ENCODE data around the gene TM4SF20. TPM values are rescaled to one million over a fixed set of nuclear protein-coding genes. Genes with fewer than 3 reads are reported as not detected.

The TM4SF20 gene
- total RNA-seq, 1 donor from 2014 or later: not detected

DNA sequence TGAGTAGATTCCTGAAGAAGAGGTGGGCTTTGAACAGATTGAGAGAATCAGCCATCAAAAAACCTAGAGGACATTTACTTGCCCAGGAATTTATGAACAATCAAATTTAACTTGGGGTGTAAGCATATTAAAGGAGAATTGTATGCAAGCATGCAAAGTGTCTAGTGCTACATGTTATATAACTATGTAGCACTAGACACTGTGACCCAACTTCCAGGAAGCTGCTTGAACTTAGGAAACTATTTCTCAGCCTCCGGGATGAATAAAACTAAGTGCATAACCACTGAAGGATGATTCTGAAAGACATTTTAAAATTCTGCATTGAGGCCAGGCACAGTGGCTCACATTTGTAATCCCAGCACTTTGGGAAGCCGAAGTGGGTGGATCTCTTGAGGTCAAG is 41.7 kb downstream of the TM4SF20 start:
- Histone ChIP-seq H3K36me3 (peaks cover 0 to 37% of the 10 kb centered on the region in 2 donors), H3K27ac (no peak overlapping the region), H3K27me3 (no peaks in the 10 kb centered on the region), H3K4me3 (no peak overlapping the region), H3K4me1 (no peaks in the 10 kb centered on the region), H3K9me3 (no peaks in the 10 kb centered on the region)
- TF ChIP-seq POLR2AphosphoS5 (IDR thresholded peaks at IDR 0.05; ENCODE audit: insufficient read depth in 1 of 2, low read depth in 1 of 2): no peak
- no peak for TF ChIP-seq CTCF (IDR thresholded peaks at IDR 0.05)
- TF ChIP-seq POLR2A (IDR thresholded peaks at IDR 0.05): no peak
- DNase-seq (ENCODE audit: extremely low spot score in 2 of 2): no peak
- intact Hi-C loops (cut with DNase I): no loop called here

DNA sequence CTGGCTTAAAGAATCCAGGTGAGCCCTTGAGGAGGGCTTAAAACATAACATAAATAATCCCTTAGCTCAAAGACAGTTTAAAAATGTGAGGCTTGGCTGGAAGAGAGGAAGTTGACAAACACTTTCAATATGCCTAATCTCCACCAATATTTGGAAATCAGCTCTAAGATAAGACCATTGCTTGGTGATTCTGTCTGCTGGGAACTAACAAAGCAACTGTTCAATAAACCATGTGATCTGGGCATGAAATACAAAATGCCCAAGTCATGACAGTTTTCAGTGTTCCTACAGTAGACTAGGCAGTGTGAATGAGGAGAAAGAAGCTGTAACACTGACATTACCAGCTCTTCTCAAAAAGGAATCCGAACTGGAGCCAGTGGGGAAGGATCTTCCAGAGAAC is 43.4 kb downstream of the TM4SF20 start:
- Histone ChIP-seq H3K27ac (no peak overlapping the region), H3K36me3 (peaks cover 0 to 26% of the 10 kb centered on the region in 2 donors), H3K9me3 (no peaks in the 10 kb centered on the region), H3K4me3 (no peak overlapping the region), H3K4me1 (no peaks in the 10 kb centered on the region), H3K27me3 (no peaks in the 10 kb centered on the region)
- no peak for DNase-seq (ENCODE audit: extremely low spot score in 2 of 2)
- intact Hi-C loops (cut with DNase I): no loop called here
- no peak for TF ChIP-seq CTCF (IDR thresholded peaks at IDR 0.05)
- TF ChIP-seq POLR2A (IDR thresholded peaks at IDR 0.05): no peak

GRCh38 chr2:227326783-227327182 is 52.3 kb downstream of the TM4SF20 start:
- no peaks in the 10 kb centered on the region for H3K27me3 ChIP-seq
- H3K36me3 ChIP-seq: no peaks in the 10 kb centered on the region
- no peaks in the 10 kb centered on the region for H3K9me3 ChIP-seq
- H3K4me1 ChIP-seq: peaks cover 23% of the 10 kb centered on the region
- TF ChIP-seq CTCF (IDR thresholded peaks at IDR 0.05) (no peak), POLR2A (IDR thresholded peaks at IDR 0.05) (no peak), POLR2AphosphoS5 (IDR thresholded peaks at IDR 0.05; ENCODE audit: insufficient read depth in 1 of 2, low read depth in 1 of 2) (no peak)
- no peak overlapping the region for H3K27ac ChIP-seq
- intact Hi-C loops (cut with DNase I): no loop called here
- no peak for DNase-seq (ENCODE audit: extremely low spot score in 2 of 2)
- no peak overlapping the region for H3K4me3 ChIP-seq

DNA sequence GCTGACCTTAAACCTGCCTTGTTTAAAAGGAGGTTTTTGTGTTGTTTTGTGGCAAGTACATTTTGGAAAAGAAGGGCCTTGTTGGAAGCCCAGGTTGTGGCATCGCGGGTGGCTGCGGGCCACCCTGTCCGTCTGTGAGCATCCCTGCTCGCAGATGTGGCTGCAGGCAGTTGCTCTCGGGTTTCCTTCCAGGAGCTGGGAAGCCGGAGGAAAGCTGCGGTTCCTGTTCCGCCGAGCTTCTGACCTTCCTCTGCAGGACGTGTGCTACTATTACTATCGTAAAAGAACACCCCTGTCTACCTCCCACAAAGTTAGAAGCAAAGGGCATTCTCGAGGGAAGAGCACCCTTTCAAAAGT is 53.3 kb downstream of the TM4SF20 start:
- H3K4me1 ChIP-seq: peaks cover 23% of the 10 kb centered on the region
- DNase-seq (ENCODE audit: extremely low spot score in 2 of 2): no peak
- intact Hi-C loops (cut with DNase I): no loop called here
- H3K27ac ChIP-seq: peak overlapping the region; percentile 94
- peak overlapping the region; percentile 61 to 94 for H3K4me3 ChIP-seq
- no peaks in the 10 kb centered on the region for H3K36me3 ChIP-seq
- TF ChIP-seq CTCF (IDR thresholded peaks at IDR 0.05) (no peak), POLR2AphosphoS5 (IDR thresholded peaks at IDR 0.05; ENCODE audit: insufficient read depth in 1 of 2, low read depth in 1 of 2) (no peak), POLR2A (IDR thresholded peaks at IDR 0.05) (no peak)
- H3K9me3 ChIP-seq: no peaks in the 10 kb centered on the region
- no peaks in the 10 kb centered on the region for H3K27me3 ChIP-seq

- DNase-seq (ENCODE audit: extremely low spot score in 2 of 2): peak in 1 of 2 donors; percentile 94
- Histone ChIP-seq H3K4me3 (peak within 1 kb of the TSS; percentile 61 to 94), H3K9me3 (no peaks in the 10 kb centered on the region), H3K4me1 (peaks cover 23% of the 10 kb centered on the region), H3K27ac (peak within 1 kb of the TSS; percentile 94), H3K27me3 (no peaks in the 10 kb centered on the region), H3K36me3 (no peaks in the 10 kb centered on the region)
- intact Hi-C loops (cut with DNase I): no loop called here
- TF ChIP-seq POLR2A (IDR thresholded peaks at IDR 0.05) (peak in 1 of 2 donors; percentile 58), POLR2AphosphoS5 (IDR thresholded peaks at IDR 0.05; ENCODE audit: insufficient read depth in 1 of 2, low read depth in 1 of 2) (peak; percentile 94), CTCF (IDR thresholded peaks at IDR 0.05) (peak in 1 of 3 experiments; percentile 25)
Measured at GRCh38 chr2:227324995-227325838, 53.9 kb downstream of the TM4SF20 start, which contains the start of gene MFF. Gene MFF (plus strand): TSS chr2:227325251. CDS start chr2:227330666, 5,415 bp downstream.

Measured in vagina (tissue), 2 donors.